Measurements from ENCODE around the gene PACC1. TPM values are rescaled to one million over a fixed set of nuclear protein-coding genes. Genes with fewer than 3 reads are reported as not detected.

Gene PACC1
- total and polyA plus RNA-seq, 10 donors = 6.5 to 12.8 (median 8.5) TPM

- Histone ChIP-seq H3K4me1 (no peaks in the 10 kb centered on the region), H3K27me3 (replicated peaks in 1 of 7) (no peaks in the 10 kb centered on the region), H3K9me3 (no peaks in the 10 kb centered on the region), H3K27ac (no peak overlapping the region), H3K4me3 (no peak overlapping the region), H3K36me3 (peaks cover 2 to 100% (median 63%) of the 10 kb centered on the region in 6 donors)
- 81 to 97% (median 94%) methylated on average over 3 of the region's 3 CpGs for WGBS, 5 donors
- intact Hi-C loops (cut with DNase I; ENCODE audit: low total_unique reads) = loop anchor here (10.0 kb wide), 1 partner anchor 60 kb away; no protein-coding TSS in a partner anchor
- TF ChIP-seq, protein P1, sequence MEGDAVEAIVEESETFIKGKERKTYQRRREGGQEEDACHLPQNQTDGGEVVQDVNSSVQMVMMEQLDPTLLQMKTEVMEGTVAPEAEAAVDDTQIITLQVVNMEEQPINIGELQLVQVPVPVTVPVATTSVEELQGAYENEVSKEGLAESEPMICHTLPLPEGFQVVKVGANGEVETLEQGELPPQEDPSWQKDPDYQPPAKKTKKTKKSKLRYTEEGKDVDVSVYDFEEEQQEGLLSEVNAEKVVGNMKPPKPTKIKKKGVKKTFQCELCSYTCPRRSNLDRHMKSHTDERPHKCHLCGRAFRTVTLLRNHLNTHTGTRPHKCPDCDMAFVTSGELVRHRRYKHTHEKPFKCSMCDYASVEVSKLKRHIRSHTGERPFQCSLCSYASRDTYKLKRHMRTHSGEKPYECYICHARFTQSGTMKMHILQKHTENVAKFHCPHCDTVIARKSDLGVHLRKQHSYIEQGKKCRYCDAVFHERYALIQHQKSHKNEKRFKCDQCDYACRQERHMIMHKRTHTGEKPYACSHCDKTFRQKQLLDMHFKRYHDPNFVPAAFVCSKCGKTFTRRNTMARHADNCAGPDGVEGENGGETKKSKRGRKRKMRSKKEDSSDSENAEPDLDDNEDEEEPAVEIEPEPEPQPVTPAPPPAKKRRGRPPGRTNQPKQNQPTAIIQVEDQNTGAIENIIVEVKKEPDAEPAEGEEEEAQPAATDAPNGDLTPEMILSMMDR (IDR thresholded peaks at IDR 0.05 in 8 of 11, conservative IDR thresholded peaks at IDR 0.05 in 3 of 11) = no peak
- TF ChIP-seq POLR2AphosphoS5 (IDR thresholded peaks at IDR 0.05) (no peak), POLR2A (IDR thresholded peaks at IDR 0.05) (no peak)
- DNase-seq = no peak
Observed at GRCh38 chr1:212354464-212354863, 60.2 kb downstream of the PACC1 start.

DNA sequence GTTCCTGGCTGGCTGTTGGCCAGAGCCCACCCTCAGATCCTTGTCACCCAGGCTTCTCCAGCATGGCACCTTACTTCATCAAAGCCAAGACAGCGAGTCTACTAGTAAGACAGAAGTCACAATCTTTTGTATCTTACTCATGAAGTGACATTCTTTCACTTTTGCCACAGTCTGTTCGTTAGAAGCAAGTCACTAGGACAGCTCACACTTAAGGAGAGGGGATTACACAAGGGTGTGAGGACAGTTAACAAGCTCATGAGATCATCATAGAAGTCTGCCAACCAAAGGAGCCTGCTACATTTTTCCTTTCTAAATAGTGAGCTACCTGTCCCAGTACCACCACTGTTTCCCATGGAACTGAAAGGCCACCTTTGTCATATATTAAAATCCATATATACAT, 61.5 kb downstream of the PACC1 start:
- no peak for TF ChIP-seq POLR2AphosphoS5 (IDR thresholded peaks at IDR 0.05)
- TF ChIP-seq, protein P1 (IDR thresholded peaks at IDR 0.05 in 8 of 11, conservative IDR thresholded peaks at IDR 0.05 in 3 of 11) = no peak
- TF ChIP-seq POLR2A (IDR thresholded peaks at IDR 0.05) = no peak
- no peaks in the 10 kb centered on the region for H3K27me3 ChIP-seq (replicated peaks in 1 of 7)
- intact Hi-C loops (cut with DNase I; ENCODE audit: low total_unique reads) = loop anchor here (10.0 kb wide), 1 partner anchor 58 kb away; no protein-coding TSS in a partner anchor
- no peak for DNase-seq
- WGBS, 5 donors = 82 to 91% (median 87%) methylated on average over 2 of the region's 2 CpGs
- H3K4me1 ChIP-seq = no peaks in the 10 kb centered on the region
- H3K27ac ChIP-seq = no peak overlapping the region
- no peaks in the 10 kb centered on the region for H3K9me3 ChIP-seq
- H3K36me3 ChIP-seq = peaks cover 0 to 100% (median 58%) of the 10 kb centered on the region in 6 donors
- no peak overlapping the region for H3K4me3 ChIP-seq

DNA sequence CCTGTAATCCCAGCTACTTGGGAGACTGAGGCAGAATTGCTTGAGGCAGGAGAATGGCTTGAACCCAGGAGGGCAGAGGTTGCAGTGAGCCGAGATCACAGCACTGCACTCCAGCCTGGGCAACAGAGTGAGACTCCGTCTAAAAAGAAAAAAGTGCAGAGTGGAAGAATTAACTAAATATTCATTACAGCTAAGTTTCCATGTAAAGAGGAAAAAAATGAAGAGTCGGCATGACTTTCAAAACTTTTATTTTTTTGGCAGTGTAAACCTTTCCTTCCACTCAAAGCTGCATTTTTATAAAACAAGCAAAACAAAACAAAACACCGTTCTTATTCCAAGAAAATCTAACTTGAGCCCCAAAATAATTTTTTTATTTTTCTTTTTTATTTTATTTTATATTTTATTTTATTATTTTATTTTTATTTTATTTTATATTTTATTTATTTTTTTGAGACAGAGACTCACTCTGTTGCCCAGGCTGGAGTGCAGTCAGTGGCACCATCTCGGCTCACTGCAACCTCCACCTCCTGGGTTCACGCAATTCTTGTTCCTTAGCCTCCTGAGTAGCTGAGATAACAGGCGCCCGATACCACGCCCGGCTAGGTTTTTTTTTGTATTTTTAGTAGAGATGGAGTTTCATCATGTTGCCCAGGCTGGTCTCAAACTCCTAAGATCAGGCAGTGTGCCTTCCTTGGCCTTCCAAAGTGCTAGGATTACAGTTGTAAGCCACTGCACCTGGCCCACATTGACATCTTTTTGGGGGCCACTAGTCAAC, 62.9 kb downstream of the PACC1 start:
- intact Hi-C loops (cut with DNase I; ENCODE audit: low total_unique reads) = loop anchor here (10.0 kb wide), 1 partner anchor 57 kb away; no protein-coding TSS in a partner anchor
- no peak overlapping the region for H3K4me3 ChIP-seq
- no peak for DNase-seq
- no peaks in the 10 kb centered on the region for H3K27me3 ChIP-seq (replicated peaks in 1 of 7)
- H3K9me3 ChIP-seq = no peaks in the 10 kb centered on the region
- no peaks in the 10 kb centered on the region for H3K4me1 ChIP-seq
- no peak overlapping the region for H3K27ac ChIP-seq
- TF ChIP-seq POLR2AphosphoS5 (IDR thresholded peaks at IDR 0.05) = no peak
- H3K36me3 ChIP-seq = peaks cover 0 to 100% (median 52%) of the 10 kb centered on the region in 6 donors
- 91 to 97% (median 96%) methylated on average over 10 of the region's 10 CpGs for WGBS, 5 donors

- no peak for TF ChIP-seq POLR2A (IDR thresholded peaks at IDR 0.05)
- TF ChIP-seq, protein P1 (IDR thresholded peaks at IDR 0.05 in 8 of 11, conservative IDR thresholded peaks at IDR 0.05 in 3 of 11) = no peak
- TF ChIP-seq POLR2AphosphoS5 (IDR thresholded peaks at IDR 0.05) = no peak
- DNase-seq = no peak
- peaks cover 0 to 100% (median 39%) of the 10 kb centered on the region in 6 donors for H3K36me3 ChIP-seq
- intact Hi-C loops (cut with DNase I; ENCODE audit: low total_unique reads) = no loop called here
- H3K4me3 ChIP-seq = no peak overlapping the region
- H3K9me3 ChIP-seq = no peaks in the 10 kb centered on the region
- H3K4me1 ChIP-seq = peaks cover 0 to 13% (median 0%) of the 10 kb centered on the region in 6 donors
- WGBS, 5 donors = 90 to 97% (median 95%) methylated on average over 1 of the region's 1 CpG
- H3K27me3 ChIP-seq (replicated peaks in 1 of 7) = no peaks in the 10 kb centered on the region
- H3K27ac ChIP-seq = no peak overlapping the region
Observed at GRCh38 chr1:212346601-212347000, 68.1 kb downstream of the PACC1 start.
